ENCODE results near the gene GHRH. TPM values are rescaled to one million over a fixed set of nuclear protein-coding genes. Genes with fewer than 3 reads are reported as not detected.
A peak's percentile ranks its signal among the peaks of the same experiment; 100 is the strongest.

Gene GHRH
- total RNA-seq, 1 experiment from 2014 or later, result not detected

DNA sequence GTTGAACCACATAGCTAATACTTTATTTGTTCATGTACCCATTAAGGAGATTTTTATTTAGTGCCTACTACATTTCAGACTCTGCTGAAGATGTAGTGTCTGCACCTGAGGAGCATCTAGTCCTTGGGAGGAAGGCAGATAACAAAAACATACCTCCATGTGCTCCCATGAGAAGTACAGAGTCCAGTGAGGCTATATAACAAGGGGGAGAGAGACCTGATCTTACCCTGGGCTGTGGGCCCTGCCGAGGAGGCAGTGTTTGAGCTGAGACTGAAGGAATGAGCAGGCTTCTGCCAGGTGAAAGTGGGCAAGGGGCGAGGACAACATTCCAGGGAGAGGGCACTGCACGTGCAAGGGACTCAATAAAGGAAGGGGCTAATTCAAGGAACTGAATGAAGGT, 39.9 kb upstream of the GHRH start:
- Histone ChIP-seq H3K23ac (ENCODE audit: insufficient read length, low read depth, low read length) (no peak overlapping the region), H3K14ac (ENCODE audit: insufficient read depth, low read length) (no peak overlapping the region), H4K5ac (ENCODE audit: insufficient read length, low read depth, low read length) (no peak overlapping the region), H3K23me2 (ENCODE audit: insufficient read length, low read depth, low read length, poor library complexity, severe bottlenecking) (no peaks in the 10 kb centered on the region), H2BK12ac (ENCODE audit: insufficient read length, low read depth, low read length) (no peak overlapping the region), H3K4me1 (ENCODE audit: insufficient read depth, low read length) (no peaks in the 10 kb centered on the region), H2AK5ac (ENCODE audit: insufficient read length, low read length) (no peak overlapping the region), H3K79me2 (ENCODE audit: insufficient read depth, low read length) (no peaks in the 10 kb centered on the region), H3K9me3 (ENCODE audit: control insufficient read depth, low read depth, low read length) (no peaks in the 10 kb centered on the region), H3K27me3 (ENCODE audit: insufficient read depth, low read length) (no peaks in the 10 kb centered on the region), H3K4ac (ENCODE audit: low read depth, low read length) (no peak overlapping the region), H2BK15ac (ENCODE audit: low read depth, low read length) (no peak overlapping the region), H4K8ac (replicated peaks; ENCODE audit: insufficient read length, low read depth, low read length) (no peak overlapping the region), H3K18ac (ENCODE audit: insufficient read length, low read depth, low read length) (no peak overlapping the region), H3T11ph (ENCODE audit: low read length) (no peak overlapping the region), H2BK20ac (ENCODE audit: low read depth, low read length, poor library complexity, severe bottlenecking) (no peak overlapping the region), H2AFZ (ENCODE audit: low read length) (no peak overlapping the region), H3K56ac (ENCODE audit: insufficient read length, low read depth, low read length) (no peak overlapping the region), H4K91ac (ENCODE audit: insufficient read length, low read depth, low read length) (no peak overlapping the region), H3K79me1 (ENCODE audit: insufficient read depth, low read depth, low read length, poor library complexity, severe bottlenecking) (no peaks in the 10 kb centered on the region), H4K20me1 (ENCODE audit: control insufficient read depth, insufficient read depth, insufficient read length) (no peaks in the 10 kb centered on the region), H3K9ac (ENCODE audit: extremely low read depth, insufficient read length, low read length) (no peak overlapping the region), H2BK5ac (ENCODE audit: insufficient read length, low read length) (no peak overlapping the region), H3K4me2 (ENCODE audit: insufficient read depth, insufficient read length, low read length) (no peak overlapping the region), H2BK120ac (ENCODE audit: low read depth, low read length, poor library complexity, severe bottlenecking) (no peak overlapping the region), H3K27ac (ENCODE audit: insufficient read length, low read depth, low read length) (no peak overlapping the region)
- Mint-ChIP-seq H3K27ac (peak overlapping the region in 1 of 3 experiments; percentile 79; a peak in 3 of 7 replicates), H3K4me1 (peaks cover 10 to 15% of the 10 kb centered on the region in 2 experiments), H3K9me3 (no peaks in the 10 kb centered on the region), H3K36me3 (ENCODE audit: insufficient read depth in 1 of 3, low read depth in 3 of 3) (peaks cover 17 to 54% (median 35%) of the 10 kb centered on the region in 3 experiments), H3K27me3 (ENCODE audit: low read depth) (no peaks in the 10 kb centered on the region), H3K4me3 (no peak overlapping the region)
- no peak for DNase-seq
- TF ChIP-seq CTCF (conservative IDR thresholded peaks at IDR 0.05), result no peak
- WGBS (ENCODE audit: extremely low coverage, insufficient read length, low lambda C conversion rate), result no CpG with 5 or more reads among the region's 3 CpGs
